HepG2 (cell line): ENCODE measurements around the gene MEIOC. TPM values are rescaled to one million over a fixed set of nuclear protein-coding genes. Genes with fewer than 3 reads are reported as not detected.

Experiments used
- HNRNPH1 ChIP-seq: fragments of 200-400 bp; formaldehyde crosslinking; optimal IDR thresholded peaks from 2 replicates; pipeline ENCODE3; 2017; ENCODE audit warnings: mild to moderate bottlenecking, low read depth, low read length
- KLF11 ChIP-seq: IDR thresholded peaks from 2 replicates; pipeline ENCODE4 v1.6.1; 2016; ENCODE audit warnings: missing compliant biosample characterization
- NFRKB ChIP-seq: fragments of 450-650 bp; IDR thresholded peaks from 2 replicates; pipeline ENCODE4 v1.6.1; 2017
- NONO ChIP-seq, 2 experiments: fragments of 450-650 bp in 1 of 2; sonication (generic) in 1 of 2; formaldehyde crosslinking in 1 of 2; IDR thresholded peaks in 1 of 2; conservative IDR thresholded peaks in 1 of 2; 2 replicates each; pipeline versions ENCODE4 v1.6.1 to v1.8.0; 2017 to 2022; ENCODE audit warnings: mild to moderate bottlenecking in 1 of 2, missing genetic modification reagents in 1 of 2, moderate library complexity in 1 of 2
- ZFY ChIP-seq: sonication (generic); formaldehyde crosslinking; IDR thresholded peaks from 2 replicates; pipeline ENCODE4 v1.4.0; 2020; ENCODE audit warnings: missing genetic modification reagents
- ZNF337 ChIP-seq: sonication (generic); formaldehyde crosslinking; IDR thresholded peaks from 2 replicates; pipeline ENCODE4 v1.5.1; 2020; ENCODE audit warnings: missing genetic modification reagents, low read depth, mild to moderate bottlenecking, borderline replicate concordance
- ZNF383 ChIP-seq: sonication (generic); formaldehyde crosslinking; IDR thresholded peaks from 2 replicates; pipeline ENCODE4 v1.4.0; 2020; ENCODE audit warnings: missing genetic modification reagents, mild to moderate bottlenecking, borderline replicate concordance
- ZNF441 ChIP-seq: sonication (generic); formaldehyde crosslinking; IDR thresholded peaks from 2 replicates; pipeline ENCODE4 v1.7.0; 2021; ENCODE audit warnings: missing genetic modification reagents, borderline replicate concordance
- ZNF484 ChIP-seq: sonication (generic); formaldehyde crosslinking; IDR thresholded peaks from 2 replicates; pipeline ENCODE4 v1.5.1; 2020; ENCODE audit warnings: mild to moderate bottlenecking, low read depth, missing genetic modification reagents, borderline replicate concordance
- ZNF501 ChIP-seq: sonication (generic); formaldehyde crosslinking; IDR thresholded peaks from 2 replicates; pipeline ENCODE4 v1.5.1; 2020; ENCODE audit warnings: mild to moderate bottlenecking, moderate library complexity, missing genetic modification reagents
- polyA plus RNA-seq, 8 experiments: library from polyadenylated mRNA; depleted of rRNA in 3 of 8; stranded (reverse) in 7 of 8; unstranded in 1 of 8; fragments of >200 nt; fragmentation: Illumina TruSeq in 4 of 8; extraction: Trizol in 4 of 8; gene quantifications; 2 replicates each; pipeline versions ENCODE4 v1.2.1 to v1.2.3, GENCODE V29; 2011 to 2016; ENCODE audit warnings: low read depth in 4 of 8, missing spikeins in 1 of 8, mixed read lengths in 1 of 8; ENCODE audit not compliant: insufficient read depth in 1 of 8
- total RNA-seq, 5 experiments: library from RNA; depleted of rRNA; stranded (reverse); fragments of >200 nt; fragmentation: Illumina TruSeq; extraction: Trizol; gene quantifications; 2 replicates each; pipeline ENCODE4 v1.2.3, GENCODE V29; 2016; ENCODE audit warnings: low read depth in 1 of 5
- TF ChIP-seq, protein P1 (sequence below): sonication (generic); formaldehyde crosslinking; IDR thresholded peaks from 2 replicates; pipeline ENCODE4 v1.4.0; 2020; ENCODE audit warnings: missing genetic modification reagents
- TF ChIP-seq, protein P2 (sequence below): sonication (generic); formaldehyde crosslinking; IDR thresholded peaks from 2 replicates; pipeline ENCODE4 v1.4.0; 2020; ENCODE audit warnings: missing genetic modification reagents
- TF ChIP-seq, protein P3 (sequence below): sonication (generic); formaldehyde crosslinking; IDR thresholded peaks from 2 replicates; pipeline ENCODE4 v1.8.0; 2022; ENCODE audit warnings: mild to moderate bottlenecking, missing genetic modification reagents, moderate library complexity
- TF ChIP-seq, protein P4 (sequence below): sonication (generic); formaldehyde crosslinking; IDR thresholded peaks from 2 replicates; pipeline ENCODE4 v1.8.1; 2022; ENCODE audit warnings: low read depth, mild to moderate bottlenecking, missing genetic modification reagents
- TF ChIP-seq, protein P5 (sequence below): IDR thresholded peaks from 2 replicates; pipeline ENCODE4 v1.6.1; 2018; ENCODE audit warnings: missing genetic modification reagents

Gene MEIOC
- total and polyA plus RNA-seq, 2 of the 13 experiments (the other 11 are each of a cell fraction or from before 2014, with no cell fraction given), result 0.04 to 0.15 TPM

DNA sequence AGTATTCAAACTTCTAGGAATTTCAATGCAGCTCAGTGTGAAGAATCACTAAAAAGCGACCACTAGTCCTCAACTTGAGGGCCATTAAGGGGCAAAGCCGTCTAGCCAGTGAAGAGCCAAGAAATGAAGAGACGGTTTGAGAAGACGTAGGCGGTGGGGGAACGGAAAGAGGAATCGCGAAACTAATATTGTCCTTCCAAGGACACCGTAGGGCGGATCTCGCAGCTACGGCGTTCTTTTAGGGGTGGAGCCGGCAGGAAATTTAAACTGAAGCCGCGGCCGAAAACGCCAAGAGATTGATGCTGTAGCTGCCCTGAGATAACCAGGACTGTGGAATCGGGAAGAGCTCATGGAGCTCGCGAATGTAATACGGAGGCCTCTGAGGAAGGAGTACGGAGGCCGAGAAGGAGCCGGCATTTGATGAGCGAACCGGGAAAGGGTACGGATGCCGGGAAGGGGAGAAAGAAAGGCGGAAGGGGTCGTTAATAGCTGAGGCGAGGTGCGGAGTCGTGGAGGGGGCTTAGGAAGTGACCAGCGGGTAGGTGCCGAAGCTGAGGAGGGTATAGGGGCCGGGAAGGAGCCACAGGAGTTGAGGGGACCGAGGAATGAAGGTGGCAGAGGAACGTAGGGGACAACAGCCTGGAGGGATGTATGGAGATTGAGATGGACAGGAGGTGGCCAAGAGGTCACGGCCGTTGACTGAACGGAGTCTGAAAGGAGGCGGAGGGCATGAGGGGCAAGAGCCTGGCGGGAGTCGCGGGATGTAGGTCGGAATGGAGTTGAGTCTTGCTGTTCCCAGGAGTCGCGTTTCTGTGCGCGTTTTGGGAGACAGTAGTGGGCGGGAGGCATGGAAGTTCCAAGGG is 52.4 kb downstream of the MEIOC start, which contains the start of gene DBF4B (continued):
- TF ChIP-seq, protein P1, sequence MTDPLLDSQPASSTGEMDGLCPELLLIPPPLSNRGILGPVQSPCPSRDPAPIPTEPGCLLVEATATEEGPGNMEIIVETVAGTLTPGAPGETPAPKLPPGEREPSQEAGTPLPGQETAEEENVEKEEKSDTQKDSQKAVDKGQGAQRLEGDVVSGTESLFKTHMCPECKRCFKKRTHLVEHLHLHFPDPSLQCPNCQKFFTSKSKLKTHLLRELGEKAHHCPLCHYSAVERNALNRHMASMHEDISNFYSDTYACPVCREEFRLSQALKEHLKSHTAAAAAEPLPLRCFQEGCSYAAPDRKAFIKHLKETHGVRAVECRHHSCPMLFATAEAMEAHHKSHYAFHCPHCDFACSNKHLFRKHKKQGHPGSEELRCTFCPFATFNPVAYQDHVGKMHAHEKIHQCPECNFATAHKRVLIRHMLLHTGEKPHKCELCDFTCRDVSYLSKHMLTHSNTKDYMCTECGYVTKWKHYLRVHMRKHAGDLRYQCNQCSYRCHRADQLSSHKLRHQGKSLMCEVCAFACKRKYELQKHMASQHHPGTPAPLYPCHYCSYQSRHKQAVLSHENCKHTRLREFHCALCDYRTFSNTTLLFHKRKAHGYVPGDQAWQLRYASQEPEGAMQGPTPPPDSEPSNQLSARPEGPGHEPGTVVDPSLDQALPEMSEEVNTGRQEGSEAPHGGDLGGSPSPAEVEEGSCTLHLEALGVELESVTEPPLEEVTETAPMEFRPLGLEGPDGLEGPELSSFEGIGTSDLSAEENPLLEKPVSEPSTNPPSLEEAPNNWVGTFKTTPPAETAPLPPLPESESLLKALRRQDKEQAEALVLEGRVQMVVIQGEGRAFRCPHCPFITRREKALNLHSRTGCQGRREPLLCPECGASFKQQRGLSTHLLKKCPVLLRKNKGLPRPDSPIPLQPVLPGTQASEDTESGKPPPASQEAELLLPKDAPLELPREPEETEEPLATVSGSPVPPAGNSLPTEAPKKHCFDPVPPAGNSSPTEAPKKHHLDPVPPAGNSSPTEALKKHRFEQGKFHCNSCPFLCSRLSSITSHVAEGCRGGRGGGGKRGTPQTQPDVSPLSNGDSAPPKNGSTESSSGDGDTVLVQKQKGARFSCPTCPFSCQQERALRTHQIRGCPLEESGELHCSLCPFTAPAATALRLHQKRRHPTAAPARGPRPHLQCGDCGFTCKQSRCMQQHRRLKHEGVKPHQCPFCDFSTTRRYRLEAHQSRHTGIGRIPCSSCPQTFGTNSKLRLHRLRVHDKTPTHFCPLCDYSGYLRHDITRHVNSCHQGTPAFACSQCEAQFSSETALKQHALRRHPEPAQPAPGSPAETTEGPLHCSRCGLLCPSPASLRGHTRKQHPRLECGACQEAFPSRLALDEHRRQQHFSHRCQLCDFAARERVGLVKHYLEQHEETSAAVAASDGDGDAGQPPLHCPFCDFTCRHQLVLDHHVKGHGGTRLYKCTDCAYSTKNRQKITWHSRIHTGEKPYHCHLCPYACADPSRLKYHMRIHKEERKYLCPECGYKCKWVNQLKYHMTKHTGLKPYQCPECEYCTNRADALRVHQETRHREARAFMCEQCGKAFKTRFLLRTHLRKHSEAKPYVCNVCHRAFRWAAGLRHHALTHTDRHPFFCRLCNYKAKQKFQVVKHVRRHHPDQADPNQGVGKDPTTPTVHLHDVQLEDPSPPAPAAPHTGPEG (CRISPR knock-in tag), result no peak; the same call in 1 of the 2 replicates
- TF ChIP-seq KLF11 (CRISPR knock-in tag) (peak; percentile 31; the same call in 1 of the 2 replicates), ZNF337 (CRISPR knock-in tag) (no peak), ZNF501 (CRISPR knock-in tag) (peak; percentile 97), NONO (IDR thresholded peaks at IDR 0.05) (no peak), NONO (CRISPR knock-in tag; conservative IDR thresholded peaks at IDR 0.05) (peak; percentile 70), NFRKB (no peak), ZFY (CRISPR knock-in tag) (peak; percentile 81), ZNF441 (CRISPR knock-in tag) (peak; percentile 58), ZNF383 (no peak), HNRNPH1 (no peak), ZNF484 (CRISPR knock-in tag) (no peak)
- TF ChIP-seq, protein P2, sequence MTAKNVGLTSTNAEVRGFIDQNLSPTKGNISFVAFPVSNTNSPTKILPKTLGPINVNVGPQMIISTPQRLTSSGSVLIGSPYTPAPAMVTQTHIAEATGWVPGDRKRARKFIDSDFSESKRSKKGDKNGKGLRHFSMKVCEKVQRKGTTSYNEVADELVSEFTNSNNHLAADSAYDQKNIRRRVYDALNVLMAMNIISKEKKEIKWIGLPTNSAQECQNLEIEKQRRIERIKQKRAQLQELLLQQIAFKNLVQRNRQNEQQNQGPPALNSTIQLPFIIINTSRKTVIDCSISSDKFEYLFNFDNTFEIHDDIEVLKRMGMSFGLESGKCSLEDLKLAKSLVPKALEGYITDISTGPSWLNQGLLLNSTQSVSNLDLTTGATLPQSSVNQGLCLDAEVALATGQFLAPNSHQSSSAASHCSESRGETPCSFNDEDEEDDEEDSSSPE (CRISPR knock-in tag), result peak; percentile 98
- TF ChIP-seq, protein P3, sequence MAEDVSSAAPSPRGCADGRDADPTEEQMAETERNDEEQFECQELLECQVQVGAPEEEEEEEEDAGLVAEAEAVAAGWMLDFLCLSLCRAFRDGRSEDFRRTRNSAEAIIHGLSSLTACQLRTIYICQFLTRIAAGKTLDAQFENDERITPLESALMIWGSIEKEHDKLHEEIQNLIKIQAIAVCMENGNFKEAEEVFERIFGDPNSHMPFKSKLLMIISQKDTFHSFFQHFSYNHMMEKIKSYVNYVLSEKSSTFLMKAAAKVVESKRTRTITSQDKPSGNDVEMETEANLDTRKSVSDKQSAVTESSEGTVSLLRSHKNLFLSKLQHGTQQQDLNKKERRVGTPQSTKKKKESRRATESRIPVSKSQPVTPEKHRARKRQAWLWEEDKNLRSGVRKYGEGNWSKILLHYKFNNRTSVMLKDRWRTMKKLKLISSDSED (CRISPR knock-in tag), result no peak
- TF ChIP-seq, protein P4, sequence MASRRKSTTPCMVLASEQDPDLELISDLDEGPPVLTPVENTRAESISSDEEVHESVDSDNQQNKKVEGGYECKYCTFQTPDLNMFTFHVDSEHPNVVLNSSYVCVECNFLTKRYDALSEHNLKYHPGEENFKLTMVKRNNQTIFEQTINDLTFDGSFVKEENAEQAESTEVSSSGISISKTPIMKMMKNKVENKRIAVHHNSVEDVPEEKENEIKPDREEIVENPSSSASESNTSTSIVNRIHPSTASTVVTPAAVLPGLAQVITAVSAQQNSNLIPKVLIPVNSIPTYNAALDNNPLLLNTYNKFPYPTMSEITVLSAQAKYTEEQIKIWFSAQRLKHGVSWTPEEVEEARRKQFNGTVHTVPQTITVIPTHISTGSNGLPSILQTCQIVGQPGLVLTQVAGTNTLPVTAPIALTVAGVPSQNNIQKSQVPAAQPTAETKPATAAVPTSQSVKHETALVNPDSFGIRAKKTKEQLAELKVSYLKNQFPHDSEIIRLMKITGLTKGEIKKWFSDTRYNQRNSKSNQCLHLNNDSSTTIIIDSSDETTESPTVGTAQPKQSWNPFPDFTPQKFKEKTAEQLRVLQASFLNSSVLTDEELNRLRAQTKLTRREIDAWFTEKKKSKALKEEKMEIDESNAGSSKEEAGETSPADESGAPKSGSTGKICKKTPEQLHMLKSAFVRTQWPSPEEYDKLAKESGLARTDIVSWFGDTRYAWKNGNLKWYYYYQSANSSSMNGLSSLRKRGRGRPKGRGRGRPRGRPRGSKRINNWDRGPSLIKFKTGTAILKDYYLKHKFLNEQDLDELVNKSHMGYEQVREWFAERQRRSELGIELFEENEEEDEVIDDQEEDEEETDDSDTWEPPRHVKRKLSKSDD (CRISPR knock-in tag), result 0 out of 2 replicates have a peak, but pooled peaks have one; percentile 66
- TF ChIP-seq, protein P5, sequence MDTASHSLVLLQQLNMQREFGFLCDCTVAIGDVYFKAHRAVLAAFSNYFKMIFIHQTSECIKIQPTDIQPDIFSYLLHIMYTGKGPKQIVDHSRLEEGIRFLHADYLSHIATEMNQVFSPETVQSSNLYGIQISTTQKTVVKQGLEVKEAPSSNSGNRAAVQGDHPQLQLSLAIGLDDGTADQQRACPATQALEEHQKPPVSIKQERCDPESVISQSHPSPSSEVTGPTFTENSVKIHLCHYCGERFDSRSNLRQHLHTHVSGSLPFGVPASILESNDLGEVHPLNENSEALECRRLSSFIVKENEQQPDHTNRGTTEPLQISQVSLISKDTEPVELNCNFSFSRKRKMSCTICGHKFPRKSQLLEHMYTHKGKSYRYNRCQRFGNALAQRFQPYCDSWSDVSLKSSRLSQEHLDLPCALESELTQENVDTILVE (CRISPR knock-in tag), result peak; percentile 56; the same call in 1 of the 2 replicates
